ENCODE measurements around the gene FXR1.

DNA sequence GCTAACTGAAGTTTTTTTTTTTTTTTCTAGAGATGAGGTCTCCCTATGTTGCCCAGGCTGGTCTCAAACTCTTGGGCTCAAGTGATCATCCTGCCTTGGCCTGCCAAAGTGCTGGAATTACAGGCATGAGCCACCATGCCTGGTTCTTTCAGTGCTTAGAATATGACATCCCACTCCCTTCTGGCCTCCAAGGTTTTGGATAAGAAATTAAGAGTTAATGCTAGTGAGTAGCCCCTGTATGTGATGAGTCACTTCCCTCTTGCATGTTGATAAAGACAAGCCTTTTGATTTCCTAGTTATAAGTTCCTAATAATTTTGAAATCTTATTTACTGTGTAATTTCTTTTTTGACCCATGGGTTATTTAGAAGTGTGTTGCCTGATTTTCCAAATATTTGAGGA, 112.7 kb downstream of the FXR1 start:
- TF ChIP-seq CTCF (conservative IDR thresholded peaks at IDR 0.05; ENCODE audit: low read depth, low read length), result no peak
- TF ChIP-seq EZH2 (IDR thresholded peaks at IDR 0.05; ENCODE audit: low read length, unreplicated experiment), result no peak

All from PC-3 (cell line).